ENCODE measurements around the gene NRXN3.

NRXN3 gene

DNA sequence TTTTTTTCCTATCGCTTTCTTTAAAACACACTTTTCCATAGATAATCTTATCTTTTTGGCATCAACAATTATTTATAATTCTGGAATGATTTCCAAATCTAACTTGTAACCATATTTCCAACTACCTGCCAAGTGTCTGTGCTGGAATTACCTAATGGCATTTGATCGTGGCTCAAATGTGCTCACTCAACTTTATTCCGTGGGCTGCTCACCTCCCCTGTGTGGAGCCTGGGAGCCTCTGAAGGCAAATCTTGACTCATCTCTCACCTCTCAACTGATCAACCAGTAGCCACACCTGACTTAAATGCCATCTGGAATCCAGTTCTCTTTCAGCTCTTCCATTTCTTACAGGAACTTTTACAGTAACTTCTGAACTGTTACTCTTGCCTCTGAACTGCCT, 1432.6 kb downstream of the NRXN3 start:
- no peak for DNase-seq

GRCh38 chr14:79605849-79606248, 1435.7 kb downstream of the NRXN3 start:
- peak; percentile 88 to 93 for DNase-seq

DNA sequence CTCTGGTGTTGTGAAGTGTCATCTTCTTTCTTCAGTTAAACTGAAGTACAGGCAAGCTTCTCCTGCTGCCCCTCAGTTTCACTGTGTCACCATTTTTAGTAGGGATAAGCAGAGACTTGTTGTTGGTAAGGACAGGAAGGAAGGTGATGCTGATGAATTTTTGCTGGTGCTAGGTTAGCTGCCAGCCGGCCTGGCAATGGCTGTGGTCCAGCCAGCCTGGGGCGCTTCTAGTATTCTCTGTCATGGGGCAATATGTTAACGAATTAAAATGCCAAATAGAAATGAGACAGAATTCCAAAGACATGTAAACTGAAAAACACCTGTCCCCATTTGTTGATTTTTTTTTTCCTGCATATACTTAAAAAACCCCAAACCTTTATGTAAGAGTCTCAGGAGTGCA, 1438.3 kb downstream of the NRXN3 start:
- DNase-seq = peak; percentile 55 to 84

- no peak for DNase-seq
Observed at GRCh38 chr14:79613625-79614024, 1443.5 kb downstream of the NRXN3 start.

DNA sequence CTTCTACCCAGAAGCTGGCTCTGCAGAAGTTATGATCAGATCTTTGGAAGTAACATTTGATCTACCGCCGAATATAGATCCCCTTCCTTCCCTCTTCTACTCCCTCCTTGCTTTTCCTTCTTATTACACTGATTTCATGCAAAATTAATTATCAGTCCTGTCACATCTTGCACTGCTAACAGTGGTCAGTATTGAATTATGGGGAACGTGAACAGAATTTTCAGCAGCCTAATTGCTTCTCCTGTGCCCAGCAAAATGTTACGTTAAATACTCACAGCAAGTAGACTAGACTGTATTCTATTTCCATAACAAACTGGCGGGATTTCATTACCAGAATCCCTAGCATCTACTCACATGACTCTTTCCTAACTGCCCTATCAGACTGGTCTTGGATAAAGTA, 1444.3 kb downstream of the NRXN3 start:
- DNase-seq = no peak

- DNase-seq = no peak
Observed at GRCh38 chr14:79627058-79627457, 1456.9 kb downstream of the NRXN3 start.

DNA sequence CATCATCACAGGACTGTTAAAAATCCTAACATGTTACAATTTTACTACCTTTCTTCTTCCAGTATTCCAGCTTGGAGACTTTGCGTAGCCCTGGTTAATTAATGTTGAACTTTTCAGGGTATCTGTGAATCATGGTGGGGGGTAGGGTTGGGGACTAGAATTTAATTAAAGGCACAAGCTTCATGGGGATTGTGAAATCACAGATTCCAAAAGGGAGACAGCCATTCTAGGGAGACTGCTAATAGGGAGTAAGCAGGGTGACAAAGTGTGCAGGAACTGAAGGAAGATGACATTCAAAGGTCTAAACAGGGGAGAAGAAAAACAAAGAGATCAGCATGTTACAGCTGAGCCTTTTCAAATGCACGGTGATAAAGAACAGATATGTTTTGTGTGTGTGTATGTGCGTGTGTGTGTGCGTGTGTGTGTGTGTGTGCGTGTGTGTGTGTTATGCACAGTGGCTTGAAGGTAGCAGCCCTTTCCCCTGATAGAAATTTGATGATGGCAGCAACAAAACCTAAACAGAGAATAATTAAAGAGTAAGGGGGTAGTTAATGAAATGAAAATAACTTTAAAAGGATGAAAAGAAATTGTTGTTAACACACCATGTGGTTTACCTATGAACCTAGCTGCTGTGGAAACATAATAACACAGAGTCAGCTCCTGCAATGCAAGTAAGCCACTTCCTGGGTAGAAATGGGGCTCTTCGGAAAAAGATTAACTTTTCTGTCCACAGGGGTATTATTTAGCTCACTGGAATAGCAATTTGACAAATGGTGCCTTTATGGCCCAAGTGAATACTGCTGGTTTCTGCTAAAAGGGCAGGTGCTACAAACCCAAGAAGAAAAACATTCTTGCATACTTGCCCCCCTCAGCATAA, 1459.5 kb downstream of the NRXN3 start:
- DNase-seq = no peak

- DNase-seq = no peak
Observed at GRCh38 chr14:79630288-79630960, 1460.3 kb downstream of the NRXN3 start.

DNA sequence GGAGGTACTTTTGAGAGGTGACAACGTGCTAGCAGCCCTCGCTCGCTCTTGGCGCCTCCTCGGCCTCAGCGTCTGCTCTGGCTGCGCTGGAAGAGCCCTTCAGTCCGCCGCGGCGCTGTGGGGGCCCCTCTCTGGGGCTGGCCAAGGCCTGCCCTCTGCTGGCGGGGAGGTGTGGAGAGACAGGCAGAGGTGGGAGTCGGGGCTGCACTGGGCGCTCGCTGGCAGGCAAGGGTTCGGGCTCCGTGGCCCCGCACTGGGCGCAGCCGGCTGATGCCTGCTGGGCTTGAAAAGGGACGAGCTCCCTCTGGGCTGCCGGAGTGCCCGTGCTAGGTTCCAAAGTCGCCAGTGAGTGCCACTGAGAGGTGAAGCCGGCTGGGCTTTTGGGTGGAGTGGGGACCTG, 1461.1 kb downstream of the NRXN3 start:
- DNase-seq = no peak

GRCh38 chr14:79638672-79639266, 1468.6 kb downstream of the NRXN3 start:
- DNase-seq = peak; percentile 87 to 94

DNA sequence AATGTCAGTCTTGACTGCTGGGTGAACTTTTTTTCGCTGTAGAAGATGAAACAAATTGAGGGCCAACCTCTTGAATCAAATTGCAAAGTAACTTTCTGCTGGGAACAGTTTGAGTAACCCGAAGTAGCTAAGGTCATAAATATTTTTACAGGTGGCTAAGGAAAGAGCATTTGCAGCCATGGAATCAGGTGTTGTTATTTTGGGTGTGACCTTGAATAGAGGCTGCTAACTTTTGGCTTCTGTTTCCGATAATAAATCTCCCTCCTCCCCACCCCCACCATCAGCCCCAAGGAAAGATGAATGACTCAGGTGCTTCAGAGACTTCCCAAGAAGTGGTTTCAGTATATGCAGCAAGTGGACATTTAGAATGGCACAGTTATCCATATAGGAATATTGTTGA, 1469.4 kb downstream of the NRXN3 start:
- DNase-seq = no peak

GRCh38 chr14:79641371-79641770, 1471.2 kb downstream of the NRXN3 start:
- DNase-seq = no peak

DNA sequence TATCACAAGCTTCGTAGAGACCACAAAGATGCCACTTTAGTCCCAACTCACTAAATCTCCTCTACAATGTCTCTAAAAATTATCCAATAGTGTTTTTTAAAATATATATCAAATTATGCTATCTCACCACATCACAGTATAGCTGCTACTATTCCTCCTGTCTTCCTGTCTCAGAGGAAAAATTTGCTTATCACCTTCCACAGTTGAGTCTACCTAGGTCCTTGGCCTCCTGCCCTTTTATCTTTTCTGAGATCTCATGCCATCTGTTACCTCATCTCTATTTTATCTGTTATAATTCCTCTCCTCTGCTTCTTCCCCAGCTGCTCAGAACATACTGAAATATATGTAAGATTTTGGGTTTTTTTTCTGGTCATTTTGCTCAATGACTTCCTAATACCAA, 1473.0 kb downstream of the NRXN3 start:
- DNase-seq = no peak

GRCh38 chr14:79645753-79646362, 1475.7 kb downstream of the NRXN3 start:
- DNase-seq = no peak

DNA sequence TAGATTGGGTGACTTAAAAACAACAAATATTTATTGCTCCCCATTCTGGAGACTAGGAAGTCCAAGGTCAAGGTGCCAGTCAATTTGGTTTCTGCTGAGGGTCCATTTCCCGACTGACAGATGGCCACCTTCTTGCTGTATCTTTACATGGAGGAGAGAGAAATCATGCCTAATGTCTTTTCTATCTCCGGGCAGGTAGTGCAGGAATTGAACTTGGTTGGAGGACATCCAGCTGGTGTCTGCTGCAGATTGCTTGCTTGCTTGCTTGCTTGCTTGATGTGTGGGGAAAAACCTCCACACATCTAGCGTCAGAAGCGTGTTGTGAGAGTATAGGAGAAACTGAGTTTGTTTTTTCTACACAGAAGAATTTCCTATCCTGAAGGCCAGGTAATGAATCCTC, 1479.7 kb downstream of the NRXN3 start:
- no peak for DNase-seq

DNA sequence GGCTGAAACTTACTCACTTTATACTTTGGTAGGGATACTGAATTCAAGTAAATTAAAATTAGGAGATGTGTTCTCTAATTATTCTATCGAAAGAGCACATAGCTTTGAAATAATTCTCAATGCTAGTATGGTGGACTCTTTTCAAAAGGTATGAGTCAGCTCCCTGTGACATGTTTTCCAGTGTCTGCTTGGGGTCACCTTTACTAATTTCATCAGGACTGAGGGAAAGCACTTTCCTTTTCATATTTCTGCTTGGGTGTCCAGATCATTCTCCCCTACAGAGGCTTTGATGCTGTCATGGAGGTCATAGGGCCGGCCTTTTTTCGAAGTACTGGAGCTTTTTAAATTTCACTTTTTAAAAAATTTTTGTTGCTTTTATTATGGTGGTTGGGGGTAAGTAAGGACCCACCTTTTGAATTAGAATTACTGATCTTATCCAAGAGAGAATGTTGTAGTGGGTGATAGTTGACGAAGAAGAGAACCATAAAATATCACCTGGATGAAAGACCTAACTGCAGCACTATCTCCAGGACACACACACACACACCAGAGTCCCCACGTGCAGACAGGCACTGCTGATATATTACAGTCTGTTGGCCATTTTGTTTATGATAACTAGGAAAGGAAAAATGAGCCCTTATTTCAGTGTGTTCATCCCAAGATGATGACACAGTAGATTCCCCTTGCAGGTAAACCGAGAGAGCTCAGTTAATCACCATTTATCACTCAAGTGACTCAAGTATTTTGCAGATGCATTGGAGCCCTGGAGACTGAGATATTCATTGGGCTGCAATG, 1482.5 kb downstream of the NRXN3 start:
- no peak for DNase-seq

- DNase-seq = peak; percentile 59 to 89
Observed at GRCh38 chr14:79656056-79656455, 1485.9 kb downstream of the NRXN3 start.

DNA sequence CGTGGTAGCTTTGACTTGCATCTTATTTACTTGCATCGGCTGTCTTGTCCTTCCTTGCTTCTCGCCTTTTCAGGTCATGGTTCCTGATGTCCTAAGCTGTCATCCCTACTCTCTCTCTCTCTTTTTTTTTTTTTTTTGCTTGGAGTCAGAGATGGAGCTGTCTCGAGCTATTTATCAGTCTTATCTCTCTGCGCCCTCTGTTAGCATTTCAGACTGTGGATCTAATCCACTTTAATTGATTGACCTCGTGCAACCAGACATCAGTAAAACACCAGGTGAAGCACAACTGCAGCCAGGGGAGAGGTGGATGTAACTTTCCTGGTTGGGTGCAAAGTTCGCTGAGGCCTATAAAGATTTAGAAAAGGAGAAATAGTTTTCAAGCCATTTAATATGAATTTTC, 1486.3 kb downstream of the NRXN3 start:
- DNase-seq = no peak

DNA sequence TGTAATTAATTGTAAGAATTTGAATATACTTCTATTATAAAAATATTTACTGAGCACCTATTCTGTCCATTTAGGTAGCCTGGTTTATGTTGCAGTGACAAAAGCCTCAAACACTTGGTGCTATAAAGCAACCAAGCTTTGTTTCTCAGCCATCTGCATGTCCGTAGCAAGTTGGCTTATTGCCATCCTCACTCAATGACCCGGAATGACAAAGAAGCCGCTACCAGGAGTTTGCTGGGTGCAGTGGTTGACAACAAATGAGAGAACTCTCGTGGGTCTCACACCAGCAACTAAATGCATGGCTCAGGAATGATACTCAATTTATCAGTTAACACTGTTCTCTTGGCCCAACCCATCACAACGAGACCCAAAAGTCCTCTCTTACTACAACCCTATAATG, 1488.0 kb downstream of the NRXN3 start:
- DNase-seq = peak in 1 of 2 experiments; percentile 65

- DNase-seq = no peak
Observed at GRCh38 chr14:79658769-79659168, 1488.6 kb downstream of the NRXN3 start.

- DNase-seq = peak; percentile 39 to 70
Observed at GRCh38 chr14:79660053-79660939, 1490.1 kb downstream of the NRXN3 start.

- DNase-seq = no peak
Observed at GRCh38 chr14:79661752-79662151, 1491.6 kb downstream of the NRXN3 start.

Data from NCI-H446 (cell line).